NCI-H1048 (cell line): ENCODE data around the gene ANKRD12.

Experiments used
- DNase-seq: peaks from one replicate; lab custom pipeline; 2025; lab: John Stamatoyannopoulos, UW

ANKRD12 gene

GRCh38 chr18:9106800-9107584, 29.6 kb upstream of the ANKRD12 start:
- DNase-seq = no peak

- no peak for DNase-seq
Observed at GRCh38 chr18:9108911-9109310, 27.7 kb upstream of the ANKRD12 start.

- no peak for DNase-seq
Observed at GRCh38 chr18:9109523-9109922, 27.1 kb upstream of the ANKRD12 start.

GRCh38 chr18:9113468-9114149, 23.0 kb upstream of the ANKRD12 start:
- no peak for DNase-seq

- DNase-seq = no peak
Observed at GRCh38 chr18:9115984-9116383, 20.6 kb upstream of the ANKRD12 start.

- DNase-seq = no peak
Observed at GRCh38 chr18:9117980-9118841, 18.4 kb upstream of the ANKRD12 start.

- no peak for DNase-seq
Observed at GRCh38 chr18:9120796-9121195, 15.8 kb upstream of the ANKRD12 start.

GRCh38 chr18:9123520-9123919, 13.1 kb upstream of the ANKRD12 start:
- DNase-seq = no peak

- no peak for DNase-seq
Observed at GRCh38 chr18:9124824-9125223, 11.8 kb upstream of the ANKRD12 start.

- DNase-seq = no peak
Observed at GRCh38 chr18:9126337-9126736, 10.2 kb upstream of the ANKRD12 start.

- no peak for DNase-seq
Observed at GRCh38 chr18:9130195-9130594, 6.4 kb upstream of the ANKRD12 start.

- no peak for DNase-seq
Observed at GRCh38 chr18:9130806-9131205, 5.8 kb upstream of the ANKRD12 start.

GRCh38 chr18:9132628-9133027, 4.0 kb upstream of the ANKRD12 start:
- no peak for DNase-seq

- DNase-seq = no peak
Observed at GRCh38 chr18:9133225-9133624, 3.4 kb upstream of the ANKRD12 start.

GRCh38 chr18:9135081-9135911, 1.3 kb upstream of the ANKRD12 start:
- no peak for DNase-seq

GRCh38 chr18:9135912-9136314, 668 bp upstream of the ANKRD12 start:
- peak; percentile 17 for DNase-seq

- DNase-seq = peak; percentile 29
Observed at GRCh38 chr18:9137168-9138066, 836 bp downstream of the ANKRD12 start.

- DNase-seq = no peak
Observed at GRCh38 chr18:9139400-9140039, 2.9 kb downstream of the ANKRD12 start.

GRCh38 chr18:9140381-9140780, 3.8 kb downstream of the ANKRD12 start:
- DNase-seq = no peak

- no peak for DNase-seq
Observed at GRCh38 chr18:9140984-9141383, 4.4 kb downstream of the ANKRD12 start.
